Aorta (tissue), 5 donors: ENCODE results near the gene CORO1C. TPM values are rescaled to one million over a fixed set of nuclear protein-coding genes. Genes with fewer than 3 reads are reported as not detected.
A peak's percentile ranks its signal among the peaks of the same experiment; 100 is the strongest.

ENCODE experiments used
- ATAC-seq: fragments of 200-7000 bp; cut with Tn5 transposase; one replicate; pipeline ENCODE4 v1.9.1; 2022; ENCODE audit warnings: moderate library complexity; ENCODE audit not compliant: low FRiP score
- DNase-seq, 2 donors: peaks; one replicate each; pipeline ENCODE4 v3.0.0-alpha.2; 2020
- H3K27ac ChIP-seq, 2 donors: one replicate each; pipeline ENCODE4 v1.5.1; 2013; ENCODE audit warnings: low read length in 2 of 2, mild to moderate bottlenecking in 2 of 2, moderate library complexity in 2 of 2, control low read depth in 1 of 2, inconsistent platforms in 1 of 2, low read depth in 1 of 2
- H3K27me3 ChIP-seq, 2 donors: one replicate each; pipeline ENCODE4 v1.6.1; 2013; ENCODE audit warnings: control low read depth in 1 of 2, low read length in 1 of 2, mild to moderate bottlenecking in 1 of 2, moderate library complexity in 1 of 2; ENCODE audit not compliant: insufficient read depth in 2 of 2, control insufficient read depth in 1 of 2
- H3K36me3 ChIP-seq, 2 donors: one replicate each; pipeline ENCODE4 v1.6.1; 2013; ENCODE audit warnings: control low read depth in 1 of 2, low read length in 1 of 2, mild to moderate bottlenecking in 1 of 2; ENCODE audit not compliant: insufficient read depth in 2 of 2, control insufficient read depth in 1 of 2
- H3K4me1 ChIP-seq, 2 donors: one replicate each; pipeline ENCODE4 v1.6.1; 2013; ENCODE audit warnings: low read length in 2 of 2, control low read depth in 1 of 2, mild to moderate bottlenecking in 1 of 2, moderate library complexity in 1 of 2; ENCODE audit not compliant: insufficient read depth in 2 of 2, control insufficient read depth in 1 of 2
- H3K4me3 ChIP-seq, 2 donors: one replicate each; pipeline ENCODE4 v1.5.1; 2013; ENCODE audit warnings: low read length in 2 of 2, control low read depth in 1 of 2, mild to moderate bottlenecking in 1 of 2
- H3K9me3 ChIP-seq: one replicate; pipeline ENCODE4 v1.6.1; 2013; ENCODE audit warnings: mild to moderate bottlenecking, low read length; ENCODE audit not compliant: control insufficient read depth
- WGBS, 2 donors: extraction: QIAGEN DNeasy Blood & Tissue Kit; methylation state at CpG; one replicate each; pipeline ENCODE4 v1.1.7; 2013; 5-methylcytosine and 5-hydroxymethylcytosine counted together
- intact Hi-C, 2 donors: fragments of 100-400 bp; cut with DNase I; formaldehyde crosslinking; loops; one replicate each; pipeline versions ENCODE4 v1.14.2 to v1.15.0; 2022
- polyA plus RNA-seq, 2 donors: library from polyadenylated mRNA; stranded (reverse); fragments of 200-250 nt; gene quantifications; one replicate each; pipeline ENCODE4 v1.2.3, GENCODE V29; 2013
- total RNA-seq, 2 donors: library from RNA; stranded (reverse); fragmentation: NEBNext Ultra II Directional; extraction: Animal tissue kit (Norgen Biotek cat#: 25700); gene quantifications; one replicate each; pipeline ENCODE4 v1.2.1, GENCODE V29; 2021
- donor health status: healthy with polysubstance abuse.
- donor health status: Bipolar disorder and iron deficiency.
- donor health status: DM: no; HTN: no; CAD: no.
- donor health status: DM: no; HTN: no; CAD: no.
- donor health status: DM: yes; HTN: yes; CAD: no.

CORO1C gene
- total and polyA plus RNA-seq, 4 donors = 68.0 to 387 (median 176) TPM

GRCh38 chr12:108612788-108613282 lies 118.5 kb downstream of the CORO1C start:
- DNase-seq = no peak
- no peak for ATAC-seq
- no peaks in the 10 kb centered on the region for H3K36me3 ChIP-seq
- H3K4me3 ChIP-seq = no peak overlapping the region
- WGBS, 2 donors = 76 to 79% methylated on average over 8 of the region's 8 CpGs
- intact Hi-C loops = no loop called here
- no peak overlapping the region for H3K27ac ChIP-seq
- H3K9me3 ChIP-seq = no peaks in the 10 kb centered on the region
- H3K4me1 ChIP-seq = no peaks in the 10 kb centered on the region
- no peaks in the 10 kb centered on the region for H3K27me3 ChIP-seq

GRCh38 chr12:108611884-108612415 lies 119.4 kb downstream of the CORO1C start:
- no peak for ATAC-seq
- H3K4me1 ChIP-seq = no peaks in the 10 kb centered on the region
- intact Hi-C loops = no loop called here
- no peak overlapping the region for H3K27ac ChIP-seq
- H3K9me3 ChIP-seq = no peaks in the 10 kb centered on the region
- no peaks in the 10 kb centered on the region for H3K27me3 ChIP-seq
- no peak overlapping the region for H3K4me3 ChIP-seq
- no peaks in the 10 kb centered on the region for H3K36me3 ChIP-seq
- 62 to 64% methylated on average over 5 of the region's 5 CpGs for WGBS, 2 donors
- DNase-seq = no peak

GRCh38 chr12:108610856-108611605 lies 120.3 kb downstream of the CORO1C start:
- Histone ChIP-seq H3K4me3 (no peak overlapping the region), H3K27me3 (no peaks in the 10 kb centered on the region), H3K36me3 (no peaks in the 10 kb centered on the region), H3K27ac (no peak overlapping the region), H3K9me3 (no peaks in the 10 kb centered on the region), H3K4me1 (no peaks in the 10 kb centered on the region)
- DNase-seq = no peak
- no peak for ATAC-seq
- intact Hi-C loops = no loop called here
- WGBS, 2 donors = 81 to 83% methylated on average over 15 of the region's 15 CpGs

- H3K27me3 ChIP-seq = no peaks in the 10 kb centered on the region
- no peaks in the 10 kb centered on the region for H3K9me3 ChIP-seq
- ATAC-seq = no peak
- H3K4me3 ChIP-seq = no peak overlapping the region
- no peak overlapping the region for H3K27ac ChIP-seq
- H3K36me3 ChIP-seq = no peaks in the 10 kb centered on the region
- intact Hi-C loops = no loop called here
- 91 to 94% methylated on average over 8 of the region's 8 CpGs for whole genome bisulfite sequencing, 2 donors
- no peak for DNase-seq
- no peaks in the 10 kb centered on the region for H3K4me1 ChIP-seq
These were observed 120.9 kb downstream of the CORO1C start for GRCh38 chr12:108610336-108610815.

GRCh38 chr12:108609537-108610335 lies 121.6 kb downstream of the CORO1C start:
- H3K27me3 ChIP-seq = no peaks in the 10 kb centered on the region
- intact Hi-C loops = no loop called here
- peak; percentile 82 to 83 for DNase-seq
- H3K36me3 ChIP-seq = no peaks in the 10 kb centered on the region
- no peak overlapping the region for H3K27ac ChIP-seq
- peak; percentile 64 for ATAC-seq
- H3K4me3 ChIP-seq = no peak overlapping the region
- WGBS, 2 donors = 31 to 34% methylated on average over 21 of the region's 21 CpGs
- H3K9me3 ChIP-seq = no peaks in the 10 kb centered on the region
- no peaks in the 10 kb centered on the region for H3K4me1 ChIP-seq

- Histone ChIP-seq H3K36me3 (no peaks in the 10 kb centered on the region), H3K9me3 (no peaks in the 10 kb centered on the region), H3K27me3 (no peaks in the 10 kb centered on the region), H3K4me3 (no peak overlapping the region), H3K27ac (no peak overlapping the region), H3K4me1 (no peaks in the 10 kb centered on the region)
- intact Hi-C loops = no loop called here
- 94 to 99% methylated on average over 5 of the region's 5 CpGs for WGBS, 2 donors
- no peak for ATAC-seq
- no peak for DNase-seq
These were observed 122.7 kb downstream of the CORO1C start for GRCh38 chr12:108608616-108609015.

- Histone ChIP-seq H3K9me3 (no peaks in the 10 kb centered on the region), H3K4me1 (no peaks in the 10 kb centered on the region), H3K4me3 (no peak overlapping the region), H3K27me3 (no peaks in the 10 kb centered on the region), H3K27ac (no peak overlapping the region), H3K36me3 (no peaks in the 10 kb centered on the region)
- ATAC-seq (no peak), DNase-seq (no peak)
- intact Hi-C loops = no loop called here
- 91 to 94% methylated on average over 10 of the region's 10 CpGs for WGBS, 2 donors
These were observed 123.2 kb downstream of the CORO1C start for GRCh38 chr12:108607981-108608600.

DNA sequence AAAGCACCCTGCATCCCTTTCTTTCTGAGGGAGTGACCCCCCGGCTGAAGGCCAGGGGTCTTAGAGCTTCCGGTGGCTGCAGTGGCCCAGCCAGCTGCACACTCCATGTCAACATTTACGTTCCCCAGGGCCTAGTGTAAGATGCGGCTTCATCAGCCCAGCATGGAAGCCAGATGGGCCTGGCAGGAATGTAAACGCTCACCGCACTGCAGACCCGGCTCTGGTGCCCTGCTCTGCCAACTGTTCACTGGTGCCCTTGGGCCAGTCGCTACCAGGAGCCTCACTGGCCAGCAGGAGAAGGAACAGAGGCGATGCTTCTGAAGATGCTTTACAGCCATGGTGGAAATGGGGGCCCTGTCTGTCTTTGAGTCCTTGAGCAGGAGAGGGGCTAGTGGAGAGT lies 124.8 kb downstream of the CORO1C start:
- Histone ChIP-seq H3K4me3 (no peak overlapping the region), H3K9me3 (no peaks in the 10 kb centered on the region), H3K4me1 (no peaks in the 10 kb centered on the region), H3K27me3 (no peaks in the 10 kb centered on the region), H3K36me3 (no peaks in the 10 kb centered on the region), H3K27ac (no peak overlapping the region)
- intact Hi-C loops = no loop called here
- DNase-seq (no peak), ATAC-seq (no peak)
- WGBS, 2 donors = 65 to 66% methylated on average over 9 of the region's 9 CpGs
